CD14-positive monocyte (primary cell): ENCODE measurements around the gene RELB. TPM values are rescaled to one million over a fixed set of nuclear protein-coding genes. Genes with fewer than 3 reads are reported as not detected.
A peak's percentile ranks its signal among the peaks of the same experiment; 100 is the strongest.

Source experiments
- DNase-seq, 3 donors: peaks; one replicate each; pipeline ENCODE4 v3.0.0-alpha.2; 2011 to 2022
- H2AFZ ChIP-seq: 2 replicates; pipeline ENCODE4 v1.6.0; 2012; ENCODE audit warnings: mild to moderate bottlenecking, low read depth, low read length, inconsistent platforms; ENCODE audit not compliant: insufficient read depth, poor library complexity, severe bottlenecking
- H3K27ac ChIP-seq, 2 donors: 1 replicate in 1 of 2; 2 replicates in 1 of 2; pipeline ENCODE4 v1.5.1; 2012 to 2013; ENCODE audit warnings: low read length in 2 of 2, control low read depth in 1 of 2, inconsistent platforms in 1 of 2, low read depth in 1 of 2, mild to moderate bottlenecking in 1 of 2
- H3K27me3 ChIP-seq, 2 donors: one replicate each; pipeline versions ENCODE4 v1.6.0 to v1.6.1; 2011 to 2013; ENCODE audit warnings: low read length in 2 of 2; ENCODE audit not compliant: control insufficient read depth in 2 of 2, insufficient read depth in 2 of 2
- H3K36me3 ChIP-seq, 2 donors: replicated peaks in 1 of 2; 1 replicate in 1 of 2; 2 replicates in 1 of 2; pipeline versions ENCODE4 v1.5.1 to v1.6.1; 2012 to 2013; ENCODE audit warnings: low read length in 2 of 2, control low read depth in 1 of 2, inconsistent platforms in 1 of 2, mild to moderate bottlenecking in 1 of 2; ENCODE audit not compliant: insufficient read depth in 2 of 2, control insufficient read depth in 1 of 2
- H3K4me1 ChIP-seq, 2 donors: 1 replicate in 1 of 2; 2 replicates in 1 of 2; pipeline versions ENCODE4 v1.5.1 to v1.6.1; 2012 to 2013; ENCODE audit warnings: low read length in 2 of 2, control low read depth in 1 of 2, inconsistent platforms in 1 of 2, mild to moderate bottlenecking in 1 of 2, moderate library complexity in 1 of 2; ENCODE audit not compliant: insufficient read depth in 2 of 2, control insufficient read depth in 1 of 2
- H3K4me2 ChIP-seq: replicated peaks from 2 replicates; pipeline ENCODE3; 2012; ENCODE audit warnings: low read length, moderate library complexity, mild to moderate bottlenecking; ENCODE audit not compliant: poor library complexity, severe bottlenecking; ENCODE audit errors: extremely low read depth
- H3K4me3 ChIP-seq, 3 experiments: fragments of 200-600 bp in 1 of 3; sonication (generic) in 1 of 3; replicated peaks in 1 of 3; 1 replicate in 2 of 3; 2 replicates in 1 of 3; pipeline ENCODE4 v1.5.1; 2011 to 2013; ENCODE audit warnings: low read length in 3 of 3, mild to moderate bottlenecking in 3 of 3, control low read depth in 2 of 3, low read depth in 2 of 3, inconsistent platforms in 1 of 3, moderate library complexity in 1 of 3
- H3K79me2 ChIP-seq: 2 replicates; pipeline ENCODE4 v1.6.0; 2012; ENCODE audit warnings: mild to moderate bottlenecking, control low read depth, inconsistent platforms, low read length, moderate library complexity; ENCODE audit not compliant: insufficient read depth
- H3K9ac ChIP-seq: 2 replicates; pipeline ENCODE4 v1.6.0; 2017; ENCODE audit warnings: low read length, mild to moderate bottlenecking; ENCODE audit not compliant: insufficient read depth, poor library complexity, severe bottlenecking
- H3K9me3 ChIP-seq, 2 donors: replicated peaks in 1 of 2; 1 replicate in 1 of 2; 2 replicates in 1 of 2; pipeline versions ENCODE4 v1.5.1 to v1.6.1; 2012 to 2013; ENCODE audit warnings: low read length in 2 of 2, control low read depth in 1 of 2; ENCODE audit not compliant: control insufficient read depth in 1 of 2, insufficient read depth in 1 of 2
- H4K20me1 ChIP-seq: 2 replicates; pipeline ENCODE4 v1.6.0; 2012; ENCODE audit warnings: mild to moderate bottlenecking, low read length, control low read depth, moderate library complexity; ENCODE audit not compliant: insufficient read depth
- H3K27ac Mint-ChIP-seq, 7 donors: one replicate each; pipeline ENCODE4 v1.8.0; 2020; ENCODE audit warnings: mild to moderate bottlenecking in 7 of 7, mixed read lengths in 7 of 7, moderate library complexity in 6 of 7, inconsistent platforms in 2 of 7
- H3K27me3 Mint-ChIP-seq, 3 donors: one replicate each; pipeline ENCODE4 v1.8.0; 2021 to 2022; ENCODE audit warnings: low read depth in 3 of 3, mild to moderate bottlenecking in 3 of 3, mixed read lengths in 3 of 3, moderate library complexity in 3 of 3, inconsistent platforms in 1 of 3
- H3K36me3 Mint-ChIP-seq, 2 donors: one replicate each; pipeline ENCODE4 v1.8.0; 2020; ENCODE audit warnings: mixed read lengths in 2 of 2, inconsistent platforms in 1 of 2, mild to moderate bottlenecking in 1 of 2
- H3K4me1 Mint-ChIP-seq: one replicate; pipeline ENCODE4 v1.8.0; 2020; ENCODE audit warnings: mild to moderate bottlenecking, mixed read lengths
- H3K4me3 Mint-ChIP-seq, 2 donors: one replicate each; pipeline ENCODE4 v1.8.0; 2020; ENCODE audit warnings: mild to moderate bottlenecking in 2 of 2, mixed read lengths in 2 of 2, moderate library complexity in 1 of 2
- H3K9me3 Mint-ChIP-seq, 7 donors: one replicate each; pipeline ENCODE4 v1.8.0; 2020 to 2022; ENCODE audit warnings: mixed read lengths in 7 of 7, mild to moderate bottlenecking in 6 of 7, moderate library complexity in 6 of 7, inconsistent platforms in 2 of 7
- WGBS: methylation state at CpG from one replicate; pipeline ENCODE4 v1.1.5; 2013; ENCODE audit warnings: missing lambda C conversion rate; ENCODE audit not compliant: insufficient coverage; 5-methylcytosine and 5-hydroxymethylcytosine counted together
- intact Hi-C, 2 donors: fragments of 100-400 bp; cut with micrococcal nuclease; formaldehyde crosslinking; loops; one replicate each; pipeline versions ENCODE4 v1.15.0 to v1.15.1; 2023
- polyA plus RNA-seq, 3 donors: library from polyadenylated mRNA; depleted of rRNA in 1 of 3; unstranded in 2 of 3; stranded (reverse) in 1 of 3; fragments of 300-500 nt in 2 of 3; fragments of >200 nt in 1 of 3; fragmentation: Illumina TruSeq in 2 of 3; gene quantifications; 1 replicate in 2 of 3; 2 replicates in 1 of 3; pipeline ENCODE4 v1.2.3, GENCODE V29; 2012 to 2021
- TF ChIP-seq, protein P1 (sequence below): fragments of 200-600 bp; IDR thresholded peaks from one replicate; pipeline ENCODE4 v1.8.0; 2022; ENCODE audit warnings: antibody characterized with exemption, mild to moderate bottlenecking

RELB gene
- polyA plus RNA-seq, 3 donors = 32.3 to 35.0 (median 34.4) TPM

GRCh38 chr19:45046355-45046754 lies 45.1 kb downstream of the RELB start:
- TF ChIP-seq, protein P1, sequence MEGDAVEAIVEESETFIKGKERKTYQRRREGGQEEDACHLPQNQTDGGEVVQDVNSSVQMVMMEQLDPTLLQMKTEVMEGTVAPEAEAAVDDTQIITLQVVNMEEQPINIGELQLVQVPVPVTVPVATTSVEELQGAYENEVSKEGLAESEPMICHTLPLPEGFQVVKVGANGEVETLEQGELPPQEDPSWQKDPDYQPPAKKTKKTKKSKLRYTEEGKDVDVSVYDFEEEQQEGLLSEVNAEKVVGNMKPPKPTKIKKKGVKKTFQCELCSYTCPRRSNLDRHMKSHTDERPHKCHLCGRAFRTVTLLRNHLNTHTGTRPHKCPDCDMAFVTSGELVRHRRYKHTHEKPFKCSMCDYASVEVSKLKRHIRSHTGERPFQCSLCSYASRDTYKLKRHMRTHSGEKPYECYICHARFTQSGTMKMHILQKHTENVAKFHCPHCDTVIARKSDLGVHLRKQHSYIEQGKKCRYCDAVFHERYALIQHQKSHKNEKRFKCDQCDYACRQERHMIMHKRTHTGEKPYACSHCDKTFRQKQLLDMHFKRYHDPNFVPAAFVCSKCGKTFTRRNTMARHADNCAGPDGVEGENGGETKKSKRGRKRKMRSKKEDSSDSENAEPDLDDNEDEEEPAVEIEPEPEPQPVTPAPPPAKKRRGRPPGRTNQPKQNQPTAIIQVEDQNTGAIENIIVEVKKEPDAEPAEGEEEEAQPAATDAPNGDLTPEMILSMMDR = no peak
- H3K9me3 Mint-ChIP-seq = no peaks in the 10 kb centered on the region
- no peak overlapping the region for H3K4me3 ChIP-seq
- no peak overlapping the region for H3K9ac ChIP-seq
- H3K4me1 ChIP-seq = peaks cover 32 to 37% of the 10 kb centered on the region in 2 donors
- peaks cover 47 to 76% of the 10 kb centered on the region in 2 donors for H3K36me3 Mint-ChIP-seq
- 96% methylated on average over 5 of the region's 7 CpGs for WGBS
- H3K4me3 Mint-ChIP-seq = no peak overlapping the region
- peaks cover 47 to 77% of the 10 kb centered on the region in 2 donors for H3K36me3 ChIP-seq
- peaks cover 95% of the 10 kb centered on the region for H4K20me1 ChIP-seq
- peak overlapping the region; percentile 83 to 95 (median 93) for H3K27ac Mint-ChIP-seq
- no peaks in the 10 kb centered on the region for H3K9me3 ChIP-seq
- H2AFZ ChIP-seq = no peak overlapping the region
- no peak for DNase-seq
- intact Hi-C loops = loop anchor here in 1 of 2 donors (5.0 kb wide), 1 partner anchor 46 kb away; the partner anchor contains the start of gene PPP1R37
- H3K4me1 Mint-ChIP-seq = peaks cover 50% of the 10 kb centered on the region
- peaks cover 0 to 2% (median 1%) of the 10 kb centered on the region in 3 donors for H3K27me3 Mint-ChIP-seq
- H3K4me2 ChIP-seq = no peak overlapping the region
- H3K79me2 ChIP-seq = peaks cover 99% of the 10 kb centered on the region
- peak overlapping the region; percentile 61 to 72 for H3K27ac ChIP-seq
- no peaks in the 10 kb centered on the region for H3K27me3 ChIP-seq

DNA sequence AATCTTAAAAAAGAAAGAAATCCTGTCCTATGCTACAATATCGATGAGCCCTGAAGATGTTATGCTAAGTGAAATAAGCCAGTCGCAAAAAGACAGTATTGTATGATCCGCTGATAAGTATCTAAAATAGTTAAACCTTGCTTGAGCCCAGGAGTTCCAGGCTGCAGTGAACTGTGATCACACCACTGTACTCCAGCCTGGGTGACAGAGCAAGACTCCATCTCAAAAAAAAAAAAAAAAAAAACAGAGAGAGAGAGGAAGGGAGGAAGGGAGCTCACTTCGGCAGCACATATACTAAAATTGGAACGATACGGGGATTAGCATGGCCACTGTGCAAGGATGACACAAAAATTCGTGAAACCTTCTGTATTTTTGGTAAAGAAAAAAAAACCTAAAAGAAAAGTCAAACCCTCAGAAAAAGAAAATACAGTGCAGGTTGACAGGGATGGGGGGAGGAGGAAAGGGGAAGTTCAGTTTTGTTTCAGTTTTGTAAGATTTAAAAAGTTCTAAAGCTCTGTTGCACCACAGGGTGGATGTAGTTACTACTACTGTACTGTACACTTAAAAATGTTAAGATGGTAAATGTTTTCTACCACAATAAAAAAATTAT lies 46.0 kb downstream of the RELB start:
- Histone ChIP-seq H3K27me3 (no peaks in the 10 kb centered on the region), H3K9me3 (no peaks in the 10 kb centered on the region), H3K4me1 (peaks cover 26 to 30% of the 10 kb centered on the region in 2 donors), H3K9ac (peak overlapping the region; percentile 33), H3K27ac (peak overlapping the region; percentile 61 to 72), H2AFZ (no peak overlapping the region), H4K20me1 (peaks cover 96% of the 10 kb centered on the region), H3K36me3 (peaks cover 44 to 77% of the 10 kb centered on the region in 2 donors), H3K79me2 (peaks cover 99% of the 10 kb centered on the region), H3K4me3 (peak overlapping the region; percentile 35 to 74 (median 41)), H3K4me2 (peak overlapping the region; percentile 80)
- intact Hi-C loops = loop anchor here in 1 of 2 donors (5.0 kb wide), 1 partner anchor 45 kb away; the partner anchor contains the start of gene PPP1R37
- Mint-ChIP-seq H3K27ac (peak overlapping the region; percentile 90 to 97 (median 93)), H3K9me3 (peaks cover 0 to 2% (median 0%) of the 10 kb centered on the region in 7 donors), H3K27me3 (peaks cover 0 to 2% (median 1%) of the 10 kb centered on the region in 3 donors), H3K4me3 (peak overlapping the region; percentile 76 to 91), H3K4me1 (peaks cover 44% of the 10 kb centered on the region), H3K36me3 (peaks cover 43 to 76% of the 10 kb centered on the region in 2 donors)
- DNase-seq = peak; percentile 57 to 69 (median 59)
- 100% methylated on average over 1 of the region's 7 CpGs for WGBS
- TF ChIP-seq, protein P1 = no peak
